Loucy (cell line): ENCODE data around the gene MON2.
A peak's percentile ranks its signal among the peaks of the same experiment; 100 is the strongest.

Experiments
- H2AFZ ChIP-seq: fragments of 200-600 bp; sonication (generic); 2 replicates; pipeline ENCODE4 v1.6.0; 2016; ENCODE audit warnings: antibody characterized with exemption, mild to moderate bottlenecking, low read length, moderate library complexity
- H3F3A ChIP-seq: fragments of 200-600 bp; 2 replicates; pipeline ENCODE4 v1.6.0; 2016; ENCODE audit warnings: antibody characterized with exemption, low read depth, mild to moderate bottlenecking
- H3K27me3 ChIP-seq: fragments of 200-600 bp; sonication (generic); 2 replicates; pipeline ENCODE4 v1.6.1; 2014; ENCODE audit warnings: low read length, mild to moderate bottlenecking; ENCODE audit not compliant: insufficient read depth, poor library complexity, severe bottlenecking
- H3K36me3 ChIP-seq: fragments of 200-600 bp; sonication (generic); 2 replicates; pipeline ENCODE4 v1.6.1; 2016; ENCODE audit warnings: low read length; ENCODE audit not compliant: insufficient read depth
- H3K4me1 ChIP-seq: fragments of 200-600 bp; sonication (generic); 2 replicates; pipeline ENCODE4 v1.5.1; 2014; ENCODE audit warnings: low read length, mild to moderate bottlenecking; ENCODE audit not compliant: insufficient read depth, poor library complexity, severe bottlenecking
- H3K4me2 ChIP-seq: fragments of 200-600 bp; sonication (generic); 2 replicates; pipeline ENCODE4 v1.6.0; 2014; ENCODE audit warnings: antibody characterized with exemption, low read length, low read depth, mild to moderate bottlenecking; ENCODE audit not compliant: poor library complexity, severe bottlenecking
- H3K4me3 ChIP-seq: fragments of 200-600 bp; sonication (generic); 2 replicates; pipeline ENCODE4 v1.5.1; 2014; ENCODE audit warnings: low read length, mild to moderate bottlenecking, mixed read lengths; ENCODE audit not compliant: poor library complexity, severe bottlenecking
- H3K79me2 ChIP-seq: fragments of 200-600 bp; sonication (generic); 2 replicates; pipeline ENCODE4 v1.6.1; 2014; ENCODE audit warnings: low read length; ENCODE audit not compliant: insufficient read depth
- H3K9ac ChIP-seq: fragments of 200-600 bp; sonication (generic); 2 replicates; pipeline ENCODE4 v1.6.0; 2014; ENCODE audit warnings: mild to moderate bottlenecking, low read depth, low read length, moderate library complexity; ENCODE audit not compliant: poor library complexity, severe bottlenecking
- H3K9me2 ChIP-seq: fragments of 200-600 bp; sonication (generic); replicated peaks from 2 replicates; pipeline ENCODE4 v1.6.1; 2016; ENCODE audit warnings: low read depth, low read length, mixed read lengths
- H3K9me3 ChIP-seq: fragments of 200-600 bp; sonication (generic); 2 replicates; pipeline ENCODE4 v1.6.1; 2014; ENCODE audit warnings: mild to moderate bottlenecking, antibody characterized with exemption, low read length, low read depth; ENCODE audit not compliant: insufficient read depth
- H4K20me1 ChIP-seq: fragments of 200-600 bp; sonication (generic); 2 replicates; pipeline ENCODE4 v1.6.0; 2014; ENCODE audit warnings: antibody characterized with exemption, low read length, mild to moderate bottlenecking; ENCODE audit not compliant: insufficient read depth, poor library complexity, severe bottlenecking
- CTCF ChIP-seq: fragments of 200-600 bp; sonication (generic); conservative IDR thresholded peaks from 2 replicates; pipeline ENCODE4 v1.5.1; 2014; ENCODE audit warnings: mild to moderate bottlenecking, antibody characterized with exemption, low read length
- EZH2phosphoT487 ChIP-seq: fragments of 200-600 bp; IDR thresholded peaks from 2 replicates; pipeline ENCODE4 v1.6.1; 2018; ENCODE audit warnings: antibody characterized with exemption, mild to moderate bottlenecking, moderate library complexity, borderline replicate concordance

Gene MON2

GRCh38 chr12:62517887-62518286, 51.3 kb downstream of the MON2 start:
- H3K4me1 ChIP-seq, result peaks cover 22% of the 10 kb centered on the region
- H3K36me3 ChIP-seq, result 0 out of 2 replicates have a peak, but pooled peaks cover 8% of the 10 kb centered on the region
- no peak overlapping the region for H3K4me3 ChIP-seq
- no peaks in the 10 kb centered on the region for H3K27me3 ChIP-seq
- H3K79me2 ChIP-seq, result no peaks in the 10 kb centered on the region
- peak overlapping the region; percentile 38; the same call in 1 of the 2 replicates for H2AFZ ChIP-seq
- H3K9me2 ChIP-seq, result no peaks in the 10 kb centered on the region
- H3F3A ChIP-seq, result no peaks in the 10 kb centered on the region
- no peaks in the 10 kb centered on the region for H4K20me1 ChIP-seq
- no peaks in the 10 kb centered on the region; the same call in 1 of the 2 replicates for H3K9me3 ChIP-seq
- TF ChIP-seq CTCF (no peak), EZH2phosphoT487 (no peak)
- H3K9ac ChIP-seq, result no peak overlapping the region
- peak overlapping the region; percentile 2 for H3K4me2 ChIP-seq

- Histone ChIP-seq H3K9me2 (no peaks in the 10 kb centered on the region), H3K9me3 (no peaks in the 10 kb centered on the region), H3K9ac (no peak overlapping the region), H3K4me3 (no peak overlapping the region), H3F3A (no peaks in the 10 kb centered on the region), H3K36me3 (0 out of 2 replicates have a peak, but pooled peaks cover 8% of the 10 kb centered on the region), H3K79me2 (no peaks in the 10 kb centered on the region), H2AFZ (no peak overlapping the region), H3K4me1 (peaks cover 22% of the 10 kb centered on the region), H3K4me2 (no peak overlapping the region), H4K20me1 (no peaks in the 10 kb centered on the region), H3K27me3 (no peaks in the 10 kb centered on the region)
- TF ChIP-seq EZH2phosphoT487, result no peak
- no peak for TF ChIP-seq CTCF
Measured at GRCh38 chr12:62519043-62519442, 52.4 kb downstream of the MON2 start.

GRCh38 chr12:62520361-62520760, 53.7 kb downstream of the MON2 start:
- no peak for TF ChIP-seq EZH2phosphoT487
- TF ChIP-seq CTCF, result no peak
- no peaks in the 10 kb centered on the region for H3K79me2 ChIP-seq
- H3K4me1 ChIP-seq, result peaks cover 22% of the 10 kb centered on the region
- 0 out of 2 replicates have a peak, but pooled peaks cover 5% of the 10 kb centered on the region for H3K36me3 ChIP-seq
- no peak overlapping the region for H2AFZ ChIP-seq
- H3K4me2 ChIP-seq, result no peak overlapping the region
- no peaks in the 10 kb centered on the region for H4K20me1 ChIP-seq
- H3K4me3 ChIP-seq, result no peak overlapping the region
- no peaks in the 10 kb centered on the region for H3F3A ChIP-seq
- H3K9ac ChIP-seq, result no peak overlapping the region
- no peaks in the 10 kb centered on the region for H3K9me3 ChIP-seq
- H3K27me3 ChIP-seq, result no peaks in the 10 kb centered on the region
- H3K9me2 ChIP-seq, result no peaks in the 10 kb centered on the region
